Tibial nerve (tissue), 4 donors: ENCODE measurements around the gene FAM229B. TPM values are rescaled to one million over a fixed set of nuclear protein-coding genes. Genes with fewer than 3 reads are reported as not detected.

Experiments used
- DNase-seq, 2 donors: peaks; one replicate each; pipeline ENCODE4 v3.0.0-alpha.2; 2019; ENCODE audit warnings: low spot score in 2 of 2
- H3K27ac ChIP-seq, 4 donors: fragments of 200-600 bp; sonication (generic) in 3 of 4; one replicate each; pipeline ENCODE4 v1.5.1; 2017 to 2019; ENCODE audit warnings: mild to moderate bottlenecking in 1 of 4
- H3K27me3 ChIP-seq, 2 donors: fragments of 200-600 bp; sonication (generic) in 1 of 2; one replicate each; pipeline versions ENCODE4 v1.5.1 to v1.6.0; 2017 to 2019
- H3K36me3 ChIP-seq, 3 donors: fragments of 200-600 bp; sonication (generic); one replicate each; pipeline ENCODE4 v1.5.1; 2018 to 2019
- H3K4me1 ChIP-seq, 4 donors: fragments of 200-600 bp; sonication (generic) in 3 of 4; one replicate each; pipeline ENCODE4 v1.5.1; 2017 to 2019
- H3K4me3 ChIP-seq, 4 donors: fragments of 200-600 bp; sonication (generic) in 3 of 4; one replicate each; pipeline ENCODE4 v1.5.1; 2017 to 2019; ENCODE audit warnings: mild to moderate bottlenecking in 1 of 4, moderate library complexity in 1 of 4
- H3K9me3 ChIP-seq, 4 donors: fragments of 200-600 bp; sonication (generic) in 3 of 4; one replicate each; pipeline ENCODE4 v1.5.1; 2017 to 2019
- EP300 ChIP-seq, 2 donors: sonication (generic); formaldehyde crosslinking; IDR thresholded peaks; one replicate each; pipeline ENCODE4 v1.6.1; 2017; ENCODE audit warnings: antibody characterized with exemption in 2 of 2, mild to moderate bottlenecking in 1 of 2
- POLR2A ChIP-seq, 2 donors: fragments of 450-650 bp; IDR thresholded peaks; one replicate each; pipeline ENCODE4 v1.6.1; 2017; ENCODE audit warnings: antibody characterized with exemption in 2 of 2, mild to moderate bottlenecking in 2 of 2, moderate library complexity in 2 of 2
- WGBS, 2 donors: methylation state at CpG; one replicate each; pipeline ENCODE4 v1.1.5; 2018; 5-methylcytosine and 5-hydroxymethylcytosine counted together
- total RNA-seq, 4 donors: library from RNA; depleted of rRNA; stranded (reverse); fragments of >200 nt; gene quantifications; one replicate each; pipeline ENCODE4 v1.1.0, GENCODE V29; 2016
- TF ChIP-seq, protein P1 (sequence below), 5 experiments: fragments of 200-600 bp in 3 of 5; fragments of 450-650 bp in 2 of 5; sonication (generic) in 3 of 5; IDR thresholded peaks; one replicate each; pipeline ENCODE4 v1.5.1; 2016 to 2019; ENCODE audit warnings: antibody characterized with exemption in 5 of 5, mild to moderate bottlenecking in 3 of 5, moderate library complexity in 2 of 5

FAM229B gene
- total RNA-seq, 4 donors from 2014 or later = 18.0 to 32.1 (median 23.9) TPM

DNA sequence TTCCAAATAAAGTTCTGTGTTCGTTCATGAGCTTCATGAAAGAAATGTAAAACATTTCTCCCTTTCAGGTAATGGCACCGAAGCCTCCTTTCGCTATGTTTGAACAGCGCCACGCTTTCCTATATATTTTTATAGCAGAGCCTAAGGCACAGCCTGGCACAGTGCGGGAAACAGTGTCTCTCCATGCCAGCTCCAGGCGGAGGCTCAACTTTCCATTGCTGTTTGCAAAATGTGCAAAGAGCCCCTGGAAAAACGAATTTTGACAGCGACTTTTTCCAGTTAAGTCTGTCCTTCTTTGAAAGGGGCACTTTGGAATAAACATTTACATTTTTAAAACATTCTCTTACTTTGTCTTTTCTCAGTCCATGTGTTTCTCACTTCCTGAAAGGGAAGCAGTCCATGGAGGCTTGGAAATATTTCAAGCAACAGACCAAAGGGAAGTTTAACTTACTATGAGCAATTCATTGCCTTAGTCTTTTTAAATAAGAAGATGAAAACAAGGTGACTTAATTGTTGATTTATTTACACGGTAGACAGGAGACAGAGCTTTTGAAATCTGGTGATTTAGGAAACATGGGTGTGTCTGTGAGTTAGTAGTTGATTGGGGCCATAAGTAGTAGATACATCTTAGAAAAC, 32.7 kb upstream of the FAM229B start:
- H3K27ac ChIP-seq = no peak overlapping the region
- no peaks in the 10 kb centered on the region for H3K36me3 ChIP-seq
- H3K4me3 ChIP-seq = no peak overlapping the region
- 77 to 79% methylated on average over 10 of the region's 10 CpGs for WGBS, 2 donors
- DNase-seq = no peak
- no peaks in the 10 kb centered on the region for H3K4me1 ChIP-seq
- peaks cover 0 to 7% (median 0%) of the 10 kb centered on the region in 4 donors for H3K9me3 ChIP-seq
- H3K27me3 ChIP-seq = no peaks in the 10 kb centered on the region
- TF ChIP-seq, protein P1, sequence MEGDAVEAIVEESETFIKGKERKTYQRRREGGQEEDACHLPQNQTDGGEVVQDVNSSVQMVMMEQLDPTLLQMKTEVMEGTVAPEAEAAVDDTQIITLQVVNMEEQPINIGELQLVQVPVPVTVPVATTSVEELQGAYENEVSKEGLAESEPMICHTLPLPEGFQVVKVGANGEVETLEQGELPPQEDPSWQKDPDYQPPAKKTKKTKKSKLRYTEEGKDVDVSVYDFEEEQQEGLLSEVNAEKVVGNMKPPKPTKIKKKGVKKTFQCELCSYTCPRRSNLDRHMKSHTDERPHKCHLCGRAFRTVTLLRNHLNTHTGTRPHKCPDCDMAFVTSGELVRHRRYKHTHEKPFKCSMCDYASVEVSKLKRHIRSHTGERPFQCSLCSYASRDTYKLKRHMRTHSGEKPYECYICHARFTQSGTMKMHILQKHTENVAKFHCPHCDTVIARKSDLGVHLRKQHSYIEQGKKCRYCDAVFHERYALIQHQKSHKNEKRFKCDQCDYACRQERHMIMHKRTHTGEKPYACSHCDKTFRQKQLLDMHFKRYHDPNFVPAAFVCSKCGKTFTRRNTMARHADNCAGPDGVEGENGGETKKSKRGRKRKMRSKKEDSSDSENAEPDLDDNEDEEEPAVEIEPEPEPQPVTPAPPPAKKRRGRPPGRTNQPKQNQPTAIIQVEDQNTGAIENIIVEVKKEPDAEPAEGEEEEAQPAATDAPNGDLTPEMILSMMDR (IDR thresholded peaks at IDR 0.05) = no peak
- TF ChIP-seq POLR2A (IDR thresholded peaks at IDR 0.05) (no peak), EP300 (IDR thresholded peaks at IDR 0.05) (no peak)

DNA sequence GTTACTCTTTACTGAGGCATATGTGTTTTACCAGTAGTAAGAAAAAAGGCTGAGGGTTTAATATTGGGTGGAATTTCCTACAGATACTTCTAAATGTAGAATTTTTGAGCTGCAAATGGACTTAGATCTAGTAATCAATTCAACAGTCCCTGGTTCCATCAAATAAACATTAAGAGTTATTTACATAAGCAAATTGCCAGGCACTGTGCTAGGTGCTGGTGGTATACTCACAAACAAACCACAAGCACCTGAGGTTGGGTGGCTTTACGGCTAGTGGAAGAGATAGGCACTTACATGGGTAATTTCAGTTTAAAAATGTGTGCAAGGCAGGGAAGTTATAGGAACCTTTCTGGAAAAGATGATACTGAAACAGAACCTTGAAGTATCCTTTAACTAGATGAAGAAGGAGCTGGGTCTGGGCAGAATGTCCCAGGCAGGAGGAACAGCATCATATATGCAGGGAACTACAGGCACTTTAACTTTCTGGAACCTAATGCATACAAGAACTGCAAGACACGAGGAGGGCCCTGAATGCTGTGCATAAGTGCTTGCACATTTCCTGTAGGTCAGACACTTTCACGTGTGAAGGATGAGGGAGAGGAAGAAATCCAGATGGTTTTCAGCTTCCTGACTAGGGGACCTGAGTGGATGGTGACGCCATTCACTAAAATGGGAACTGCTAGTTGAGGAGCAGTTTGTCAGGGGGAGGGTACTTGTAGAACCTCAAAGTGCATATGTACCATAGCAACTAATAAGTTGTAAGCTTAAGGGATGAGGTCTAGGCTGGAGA, 29.0 kb upstream of the FAM229B start:
- Histone ChIP-seq H3K27ac (no peak overlapping the region), H3K4me1 (no peaks in the 10 kb centered on the region), H3K36me3 (no peaks in the 10 kb centered on the region), H3K9me3 (no peaks in the 10 kb centered on the region), H3K27me3 (no peaks in the 10 kb centered on the region), H3K4me3 (no peak overlapping the region)
- no peak for DNase-seq
- WGBS, 2 donors = 70 to 73% methylated on average over 4 of the region's 4 CpGs
- TF ChIP-seq POLR2A (IDR thresholded peaks at IDR 0.05) = no peak
- TF ChIP-seq EP300 (IDR thresholded peaks at IDR 0.05) = no peak
- TF ChIP-seq, protein P1 (IDR thresholded peaks at IDR 0.05) = no peak

DNA sequence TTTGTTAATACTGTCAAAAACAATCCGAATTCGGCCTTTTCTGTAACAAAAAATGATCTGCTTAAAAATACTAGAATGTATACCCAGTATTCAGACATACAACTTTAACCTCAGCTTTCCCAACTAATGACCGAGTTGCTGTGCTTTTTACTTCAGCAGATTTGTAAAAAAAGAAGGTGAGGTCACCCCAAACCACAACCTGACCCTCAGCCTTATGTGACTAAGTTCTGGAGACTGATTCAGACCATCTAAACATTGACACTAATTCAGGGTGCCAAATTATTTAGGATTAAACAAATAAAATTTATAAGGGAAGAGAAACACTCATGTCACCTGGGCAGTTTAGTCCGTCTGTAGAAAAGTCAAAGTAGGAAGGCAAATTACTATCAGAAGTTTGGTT, 25.8 kb upstream of the FAM229B start:
- DNase-seq = no peak
- WGBS, 2 donors = 94 to 96% methylated on average over 4 of the region's 4 CpGs
- H3K36me3 ChIP-seq = no peaks in the 10 kb centered on the region
- no peaks in the 10 kb centered on the region for H3K27me3 ChIP-seq
- H3K4me3 ChIP-seq = no peak overlapping the region
- TF ChIP-seq POLR2A (IDR thresholded peaks at IDR 0.05) (no peak), EP300 (IDR thresholded peaks at IDR 0.05) (no peak)
- TF ChIP-seq, protein P1 (IDR thresholded peaks at IDR 0.05) = no peak
- no peak overlapping the region for H3K27ac ChIP-seq
- H3K4me1 ChIP-seq = no peaks in the 10 kb centered on the region
- no peaks in the 10 kb centered on the region for H3K9me3 ChIP-seq

DNA sequence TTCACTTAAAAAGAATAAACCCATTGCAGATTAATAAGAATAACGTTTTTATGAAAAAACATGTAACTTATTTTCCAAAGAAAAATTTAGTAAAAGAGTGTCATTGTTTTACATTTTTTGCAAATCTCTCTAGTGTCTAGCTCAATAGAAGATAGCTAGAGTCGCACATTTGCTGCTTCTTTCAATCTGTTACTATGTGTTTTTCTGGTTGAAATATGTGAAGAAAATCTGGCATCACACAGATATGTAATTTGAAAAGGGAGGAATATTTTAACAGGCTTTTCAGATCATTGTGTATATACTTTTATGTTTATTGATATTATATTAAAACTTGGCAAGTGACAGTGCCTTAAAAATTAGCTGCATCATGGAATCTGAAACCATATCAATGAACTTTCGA, 24.4 kb upstream of the FAM229B start:
- Histone ChIP-seq H3K36me3 (peaks cover 0 to under 1% (median 0%) of the 10 kb centered on the region in 3 donors), H3K9me3 (no peaks in the 10 kb centered on the region), H3K4me3 (no peak overlapping the region), H3K27ac (no peak overlapping the region), H3K4me1 (no peaks in the 10 kb centered on the region), H3K27me3 (no peaks in the 10 kb centered on the region)
- DNase-seq = no peak
- WGBS, 2 donors = 82 to 83% methylated on average over 3 of the region's 3 CpGs
- TF ChIP-seq EP300 (IDR thresholded peaks at IDR 0.05) = no peak
- no peak for TF ChIP-seq POLR2A (IDR thresholded peaks at IDR 0.05)
- TF ChIP-seq, protein P1 (IDR thresholded peaks at IDR 0.05) = no peak

DNA sequence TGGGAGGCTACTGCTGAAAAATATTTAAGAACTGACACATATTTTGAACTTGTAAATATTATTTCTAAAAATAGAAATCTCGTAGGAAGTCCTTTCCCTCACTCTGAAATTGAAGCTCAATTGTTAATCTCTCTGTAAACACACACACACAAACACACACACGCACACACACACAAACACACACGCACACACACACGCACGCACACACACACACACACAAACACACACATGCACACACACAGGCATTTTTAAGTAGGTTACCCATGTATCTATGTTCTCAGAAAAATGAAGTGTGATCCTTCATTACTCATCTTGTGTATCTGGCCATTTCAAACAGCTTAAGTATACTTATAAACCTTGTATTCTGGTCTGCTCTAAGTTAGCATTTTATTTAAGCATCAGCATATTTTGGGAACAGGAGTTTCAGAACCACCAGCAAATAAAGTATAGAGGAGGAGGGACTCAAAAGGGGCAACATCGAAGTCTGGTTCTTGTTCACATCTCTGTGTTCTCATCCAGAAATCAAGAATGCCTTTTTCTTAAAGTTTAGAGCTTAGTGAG, 21.9 kb upstream of the FAM229B start:
- H3K9me3 ChIP-seq = no peaks in the 10 kb centered on the region
- TF ChIP-seq, protein P1 (IDR thresholded peaks at IDR 0.05) = no peak
- WGBS, 2 donors = 52 to 66% methylated on average over 6 of the region's 6 CpGs

More for the DNA sequence above, 21.9 kb upstream of the FAM229B start:
- no peak overlapping the region for H3K27ac ChIP-seq
- H3K4me3 ChIP-seq = no peak overlapping the region
- H3K4me1 ChIP-seq = no peaks in the 10 kb centered on the region
- peaks cover 0 to 11% (median 0%) of the 10 kb centered on the region in 3 donors for H3K36me3 ChIP-seq
- no peaks in the 10 kb centered on the region for H3K27me3 ChIP-seq
- DNase-seq = no peak
